Upper lobe of left lung (tissue), 4 donors: ENCODE measurements around the gene BRIP1.

Experiments used
- POLR2A ChIP-seq, 4 donors: fragments of 450-650 bp; IDR thresholded peaks; one replicate each; pipeline ENCODE4 v1.5.1; 2016 to 2017; ENCODE audit warnings: antibody characterized with exemption in 4 of 4, mild to moderate bottlenecking in 2 of 4
- TF ChIP-seq, protein P1 (sequence below), 6 experiments: fragments of 450-650 bp in 4 of 6; fragments of 200-600 bp in 2 of 6; sonication (generic) in 2 of 6; IDR thresholded peaks; one replicate each; pipeline ENCODE4 v1.5.1; 2016 to 2019; ENCODE audit warnings: antibody characterized with exemption in 6 of 6

DNA sequence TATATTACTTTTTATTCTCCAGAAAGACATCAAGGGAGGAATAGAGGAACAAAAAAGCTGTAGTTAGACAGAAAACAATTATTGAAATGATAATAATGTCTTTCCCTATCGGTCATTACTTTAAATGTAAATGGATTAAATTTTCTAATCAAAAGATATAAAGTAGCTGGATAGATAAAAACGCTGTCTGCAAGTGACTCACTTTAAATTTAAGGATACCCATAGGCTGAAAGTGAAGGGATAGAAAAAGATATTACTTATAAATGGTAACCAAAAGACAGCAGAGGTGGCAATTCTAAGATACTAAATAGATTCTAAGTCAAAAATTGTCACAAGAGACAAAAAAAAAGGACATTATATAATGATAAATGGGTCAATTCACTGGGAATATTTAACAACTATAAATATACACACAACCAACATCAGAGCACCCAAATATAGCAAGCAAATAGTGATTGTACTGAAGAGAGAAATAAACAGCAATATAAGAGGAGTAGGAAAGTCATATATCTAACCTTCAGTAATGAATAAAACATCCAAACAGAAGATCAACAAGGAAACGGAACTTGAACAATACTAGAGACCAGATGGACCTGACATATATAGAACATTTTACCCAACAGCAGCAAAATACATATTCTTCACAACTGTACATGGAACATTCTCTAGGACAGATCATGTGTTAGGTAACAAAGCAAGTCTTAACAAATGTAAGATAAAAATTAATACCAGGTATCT lies 116.9 kb downstream of the BRIP1 start:
- TF ChIP-seq, protein P1, sequence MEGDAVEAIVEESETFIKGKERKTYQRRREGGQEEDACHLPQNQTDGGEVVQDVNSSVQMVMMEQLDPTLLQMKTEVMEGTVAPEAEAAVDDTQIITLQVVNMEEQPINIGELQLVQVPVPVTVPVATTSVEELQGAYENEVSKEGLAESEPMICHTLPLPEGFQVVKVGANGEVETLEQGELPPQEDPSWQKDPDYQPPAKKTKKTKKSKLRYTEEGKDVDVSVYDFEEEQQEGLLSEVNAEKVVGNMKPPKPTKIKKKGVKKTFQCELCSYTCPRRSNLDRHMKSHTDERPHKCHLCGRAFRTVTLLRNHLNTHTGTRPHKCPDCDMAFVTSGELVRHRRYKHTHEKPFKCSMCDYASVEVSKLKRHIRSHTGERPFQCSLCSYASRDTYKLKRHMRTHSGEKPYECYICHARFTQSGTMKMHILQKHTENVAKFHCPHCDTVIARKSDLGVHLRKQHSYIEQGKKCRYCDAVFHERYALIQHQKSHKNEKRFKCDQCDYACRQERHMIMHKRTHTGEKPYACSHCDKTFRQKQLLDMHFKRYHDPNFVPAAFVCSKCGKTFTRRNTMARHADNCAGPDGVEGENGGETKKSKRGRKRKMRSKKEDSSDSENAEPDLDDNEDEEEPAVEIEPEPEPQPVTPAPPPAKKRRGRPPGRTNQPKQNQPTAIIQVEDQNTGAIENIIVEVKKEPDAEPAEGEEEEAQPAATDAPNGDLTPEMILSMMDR (IDR thresholded peaks at IDR 0.05) = no peak
- TF ChIP-seq POLR2A (IDR thresholded peaks at IDR 0.05) = no peak
